Endothelial cell (in vitro differentiated cells): Measurements from ENCODE around the gene COG8. TPM values are rescaled to one million over a fixed set of nuclear protein-coding genes. Genes with fewer than 3 reads are reported as not detected.

ENCODE experiments used
- DNase-seq: peaks from one replicate; pipeline ENCODE4 v3.0.0; 2021; ENCODE audit warnings: low spot score
- H3K27ac Mint-ChIP-seq: one replicate; pipeline ENCODE4 v1.8.0; 2021; ENCODE audit warnings: mixed read lengths, inconsistent platforms; ENCODE audit not compliant: unreplicated experiment
- H3K27me3 Mint-ChIP-seq: one replicate; pipeline ENCODE4 v1.8.0; 2021; ENCODE audit warnings: mild to moderate bottlenecking, moderate library complexity, mixed read lengths, inconsistent platforms; ENCODE audit not compliant: unreplicated experiment
- H3K36me3 Mint-ChIP-seq: one replicate; pipeline ENCODE4 v1.8.0; 2021; ENCODE audit warnings: mild to moderate bottlenecking, low read depth, mixed read lengths, inconsistent platforms; ENCODE audit not compliant: unreplicated experiment
- H3K4me1 Mint-ChIP-seq: one replicate; pipeline ENCODE4 v1.8.0; 2021; ENCODE audit warnings: mild to moderate bottlenecking, mixed read lengths, inconsistent platforms; ENCODE audit not compliant: unreplicated experiment
- H3K4me3 Mint-ChIP-seq: one replicate; pipeline ENCODE4 v1.8.0; 2021; ENCODE audit warnings: mild to moderate bottlenecking, mixed read lengths, inconsistent platforms; ENCODE audit not compliant: unreplicated experiment
- H3K9me3 Mint-ChIP-seq: one replicate; pipeline ENCODE4 v1.8.0; 2021; ENCODE audit warnings: mixed read lengths, inconsistent platforms; ENCODE audit not compliant: unreplicated experiment
- total RNA-seq: library from RNA; stranded (reverse); fragmentation: NEBNext Ultra II Directional; extraction: Animal tissue kit (Norgen Biotek cat#: 25700); gene quantifications from one replicate; pipeline ENCODE4 v1.2.1, GENCODE V29; 2021; ENCODE audit not compliant: unreplicated experiment
- TF ChIP-seq, protein P1 (sequence below): fragments of 200-600 bp; sonication (generic); IDR thresholded peaks from one replicate; pipeline ENCODE4 v1.5.0; 2021; ENCODE audit warnings: antibody characterized with exemption; ENCODE audit not compliant: unreplicated experiment

COG8 gene
- total RNA-seq, 1 donor from 2014 or later = 33.1 TPM

DNA sequence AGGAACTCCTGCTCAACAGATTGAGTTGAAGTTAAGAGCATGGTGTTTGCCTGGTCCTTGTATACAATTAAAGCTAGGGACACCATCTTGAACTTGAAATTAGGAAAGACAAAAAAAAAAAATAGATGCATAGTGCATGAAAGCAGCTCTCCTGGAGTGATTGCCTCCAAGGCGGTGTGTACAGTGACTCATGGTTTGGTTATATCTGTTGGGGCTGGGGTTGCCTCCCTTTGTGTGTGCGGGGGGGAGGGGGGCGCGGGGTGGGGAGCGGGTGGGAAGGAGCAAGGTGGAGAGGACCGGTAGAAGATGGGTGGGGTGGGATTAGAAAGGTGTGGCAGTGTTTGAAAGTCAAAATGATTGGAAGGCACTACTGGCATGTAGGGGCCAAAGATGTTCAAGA is 8.9 kb upstream of the COG8 start:
- Mint-ChIP-seq H3K27me3 (peaks cover 2% of the 10 kb centered on the region), H3K4me3 (no peak overlapping the region), H3K36me3 (peaks cover 3% of the 10 kb centered on the region), H3K4me1 (no peaks in the 10 kb centered on the region), H3K9me3 (no peaks in the 10 kb centered on the region), H3K27ac (no peak overlapping the region)
- no peak for DNase-seq
- TF ChIP-seq, protein P1, sequence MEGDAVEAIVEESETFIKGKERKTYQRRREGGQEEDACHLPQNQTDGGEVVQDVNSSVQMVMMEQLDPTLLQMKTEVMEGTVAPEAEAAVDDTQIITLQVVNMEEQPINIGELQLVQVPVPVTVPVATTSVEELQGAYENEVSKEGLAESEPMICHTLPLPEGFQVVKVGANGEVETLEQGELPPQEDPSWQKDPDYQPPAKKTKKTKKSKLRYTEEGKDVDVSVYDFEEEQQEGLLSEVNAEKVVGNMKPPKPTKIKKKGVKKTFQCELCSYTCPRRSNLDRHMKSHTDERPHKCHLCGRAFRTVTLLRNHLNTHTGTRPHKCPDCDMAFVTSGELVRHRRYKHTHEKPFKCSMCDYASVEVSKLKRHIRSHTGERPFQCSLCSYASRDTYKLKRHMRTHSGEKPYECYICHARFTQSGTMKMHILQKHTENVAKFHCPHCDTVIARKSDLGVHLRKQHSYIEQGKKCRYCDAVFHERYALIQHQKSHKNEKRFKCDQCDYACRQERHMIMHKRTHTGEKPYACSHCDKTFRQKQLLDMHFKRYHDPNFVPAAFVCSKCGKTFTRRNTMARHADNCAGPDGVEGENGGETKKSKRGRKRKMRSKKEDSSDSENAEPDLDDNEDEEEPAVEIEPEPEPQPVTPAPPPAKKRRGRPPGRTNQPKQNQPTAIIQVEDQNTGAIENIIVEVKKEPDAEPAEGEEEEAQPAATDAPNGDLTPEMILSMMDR = no peak

DNA sequence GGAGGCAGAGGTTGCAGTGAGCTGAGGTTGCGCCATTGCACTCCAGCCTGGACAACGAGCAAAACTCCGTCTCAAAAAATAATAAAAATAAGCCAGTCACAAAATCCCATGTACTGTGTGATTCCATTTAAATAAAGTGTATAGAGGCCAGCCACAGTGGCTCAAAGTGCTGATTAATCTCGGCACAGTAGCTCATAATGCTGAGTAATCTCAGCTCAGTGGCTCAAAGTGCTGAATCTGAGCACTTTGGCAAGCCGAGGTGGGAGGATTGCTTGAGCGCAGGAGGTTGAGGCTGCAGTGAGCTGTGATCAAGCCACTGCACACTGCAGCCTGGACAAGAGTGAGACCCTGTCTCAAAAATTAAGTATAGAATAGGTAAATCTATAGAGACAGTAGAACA is 7.3 kb upstream of the COG8 start:
- Mint-ChIP-seq H3K27ac (no peak overlapping the region), H3K27me3 (peaks cover 2% of the 10 kb centered on the region), H3K4me1 (peaks cover under 1% of the 10 kb centered on the region), H3K36me3 (peaks cover 6% of the 10 kb centered on the region), H3K9me3 (no peaks in the 10 kb centered on the region), H3K4me3 (no peak overlapping the region)
- DNase-seq = no peak
- TF ChIP-seq, protein P1 = no peak

DNA sequence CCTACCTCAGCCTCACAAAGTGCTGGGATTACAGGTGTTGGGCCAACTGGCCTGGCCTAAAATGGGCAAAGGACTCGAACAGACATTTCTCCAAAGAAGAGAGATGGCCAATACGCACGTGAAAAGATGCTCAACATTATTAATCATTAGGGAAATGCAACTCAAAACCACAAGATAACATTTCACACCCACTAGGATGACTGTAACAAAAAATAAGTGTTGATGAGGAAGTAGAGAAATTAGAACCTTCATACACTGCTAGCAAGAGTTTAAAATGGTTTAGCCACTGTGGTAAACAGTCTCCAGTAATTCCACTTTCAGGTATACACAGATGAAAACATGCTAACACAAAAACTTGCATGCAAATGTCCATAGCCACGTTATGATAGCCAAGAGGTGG is 6.6 kb upstream of the COG8 start:
- no peaks in the 10 kb centered on the region for H3K9me3 Mint-ChIP-seq
- H3K27ac Mint-ChIP-seq = no peak overlapping the region
- H3K4me3 Mint-ChIP-seq = no peak overlapping the region
- TF ChIP-seq, protein P1 = no peak
- peaks cover 2% of the 10 kb centered on the region for H3K27me3 Mint-ChIP-seq
- peaks cover 13% of the 10 kb centered on the region for H3K36me3 Mint-ChIP-seq
- no peak for DNase-seq
- peaks cover 8% of the 10 kb centered on the region for H3K4me1 Mint-ChIP-seq

DNA sequence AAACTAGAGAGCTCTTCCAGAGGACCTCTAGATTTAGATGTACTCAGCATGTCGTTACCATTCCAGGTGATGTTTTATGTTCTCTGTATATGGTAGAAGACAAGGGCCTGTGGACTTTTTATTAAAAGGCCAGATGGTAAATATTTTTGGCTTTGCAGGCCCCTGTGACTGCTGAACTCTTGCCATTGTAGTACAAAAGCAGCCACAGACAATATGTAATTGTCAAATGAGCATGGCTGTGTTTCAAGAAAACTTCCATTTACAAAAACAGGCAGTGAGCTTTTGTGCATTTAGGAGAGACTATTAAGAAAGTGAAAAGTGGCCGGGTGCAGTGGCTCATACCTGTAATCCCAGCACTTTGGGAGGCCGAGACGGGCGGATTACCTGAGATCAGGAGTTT is 4.8 kb upstream of the COG8 start:
- Mint-ChIP-seq H3K36me3 (peaks cover 18% of the 10 kb centered on the region), H3K4me1 (peaks cover 22% of the 10 kb centered on the region), H3K27me3 (peaks cover 3% of the 10 kb centered on the region), H3K27ac (no peak overlapping the region), H3K4me3 (no peak overlapping the region), H3K9me3 (no peaks in the 10 kb centered on the region)
- TF ChIP-seq, protein P1 = no peak
- DNase-seq = no peak

DNA sequence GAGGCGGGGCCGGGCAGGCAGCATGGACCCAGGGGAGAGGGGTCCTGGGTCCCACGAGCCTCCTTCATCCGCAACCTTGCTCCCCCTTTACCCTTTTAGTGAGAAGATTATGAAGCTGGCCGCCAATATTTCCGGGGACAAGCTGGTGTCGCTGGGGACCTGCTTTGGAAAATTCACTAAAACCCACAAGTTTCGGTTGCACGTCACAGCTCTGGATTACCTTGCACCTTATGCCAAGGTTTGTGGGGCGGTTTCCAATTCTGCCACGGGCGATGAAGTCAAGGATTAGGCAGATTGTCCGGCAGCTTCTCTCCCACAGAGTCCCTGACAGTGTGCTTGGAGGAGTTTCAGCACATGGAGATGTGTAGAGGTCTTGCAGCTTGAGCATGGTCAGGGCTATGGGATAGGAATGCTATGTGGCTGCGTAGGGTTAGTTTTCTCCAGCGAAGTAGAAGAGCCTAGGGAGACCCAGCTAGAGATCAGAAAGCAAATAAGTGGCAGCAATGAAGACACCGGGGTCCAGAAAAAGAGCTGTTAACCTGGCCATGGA is 806 bp upstream of the COG8 start:
- Mint-ChIP-seq H3K27me3 (peaks cover 7% of the 10 kb centered on the region), H3K27ac (peak overlapping the region; percentile 97), H3K4me3 (peak overlapping the region; percentile 98), H3K9me3 (no peaks in the 10 kb centered on the region), H3K4me1 (peaks cover 32% of the 10 kb centered on the region), H3K36me3 (peaks cover 40% of the 10 kb centered on the region)
- TF ChIP-seq, protein P1 = no peak
- peak; percentile 7 for DNase-seq
